ENCODE data around the gene ANKRD33B. TPM values are rescaled to one million over a fixed set of nuclear protein-coding genes. Genes with fewer than 3 reads are reported as not detected.

Gene ANKRD33B
- total and polyA plus RNA-seq, 9 of the 15 experiments (the other 6 are each of a cell fraction or from before 2014, with no cell fraction given) = 0.10 to 1.7 (median 0.40) TPM

DNA sequence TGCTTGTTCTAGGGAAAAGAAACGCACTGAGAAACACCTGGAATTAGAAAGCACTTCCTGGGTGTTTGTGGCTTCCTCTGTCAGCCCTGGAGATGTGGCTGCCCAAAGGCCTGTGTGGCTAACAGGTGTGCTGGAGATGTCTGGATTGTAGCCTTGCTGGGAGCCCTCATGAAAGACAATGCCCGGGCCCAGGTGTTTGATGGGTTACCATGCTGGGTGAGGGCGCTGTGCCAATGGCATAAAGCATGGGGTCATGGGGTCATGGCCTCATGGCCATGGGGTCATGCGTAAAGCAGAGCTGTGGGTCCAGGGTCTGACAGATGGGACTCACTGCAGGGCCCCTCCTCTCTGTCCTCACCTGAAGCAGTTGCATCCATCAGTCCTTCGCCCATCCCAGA is 21.6 kb downstream of the ANKRD33B start:
- 88% methylated on average over 5 of the region's 5 CpGs for WGBS (ENCODE audit: insufficient coverage, low coverage, missing lambda C conversion rate)
- H3K4me1 ChIP-seq (replicated peaks in 1 of 2; ENCODE audit: control insufficient read depth in 2 of 2, insufficient read depth in 2 of 2, low read length in 2 of 2) = peaks cover 18 to 25% of the 10 kb centered on the region in 2 experiments
- ChIA-PET POLR2A (interaction anchor here (0.8 to 0.9 kb wide), 2 partner anchors 15 to 131 kb away, joined by 3 to 4 read pairs; no protein-coding TSS in a partner anchor), CTCF (ENCODE audit: low intra/inter-chr PET ratio) (no interaction called here)
- in situ Hi-C loops (cut with MboI) = no loop called here
- no peak overlapping the region for H3K4me3 ChIP-seq
- no peak overlapping the region for H2AFZ ChIP-seq (ENCODE audit: low read depth, low read length)
- DNase-seq (ENCODE audit: extremely low read depth in 1 of 4, low spot score in 3 of 4) (no peak), FAIRE-seq (no peak), ATAC-seq (no peak)
- H3K36me3 ChIP-seq (ENCODE audit: control insufficient read depth, insufficient read depth, low read length) = no peaks in the 10 kb centered on the region
- H3K27me3 ChIP-seq (ENCODE audit: control insufficient read depth in 2 of 2, insufficient read depth in 2 of 2, low read length in 2 of 2) = no peaks in the 10 kb centered on the region
- H3K79me2 ChIP-seq (ENCODE audit: control insufficient read depth, insufficient read depth, low read length) = no peaks in the 10 kb centered on the region
- no peaks in the 10 kb centered on the region for H3K9me3 ChIP-seq (replicated peaks; ENCODE audit: control insufficient read depth, insufficient read depth, low read depth, low read length)
- H4K20me1 ChIP-seq (replicated peaks; ENCODE audit: control insufficient read depth, insufficient read depth, low read length) = no peaks in the 10 kb centered on the region
- no TSS peak for BruUV-seq (replicated peaks)
- intact Hi-C loops (cut with micrococcal nuclease) = no loop called here
- no peak overlapping the region for H3K9ac ChIP-seq (ENCODE audit: insufficient read depth in 1 of 2, low read depth in 2 of 2, low read length in 2 of 2)
- no peak overlapping the region for H3K27ac ChIP-seq (ENCODE audit: extremely low read depth, low read depth, low read length)
- H3K4me2 ChIP-seq (ENCODE audit: insufficient read depth, low read length) = no peak overlapping the region
- H3K9me1 ChIP-seq (ENCODE audit: control insufficient read depth, insufficient read depth, low read length) = peaks cover 3% of the 10 kb centered on the region
- TF ChIP-seq ZBTB26 (CRISPR knock-in tag; IDR thresholded peaks at IDR 0.05) (no peak), POLR2B (IDR thresholded peaks at IDR 0.05; ENCODE audit: low read depth, partially characterized antibody) (no peak), ZC3H8 (IDR thresholded peaks at IDR 0.05) (no peak), U2AF2 (optimal IDR thresholded peaks at IDR 0.05; ENCODE audit: low read depth, low read length) (no peak), SIN3A (IDR thresholded peaks at IDR 0.05; ENCODE audit: borderline replicate concordance in 2 of 2, control insufficient read depth in 1 of 2, low read depth in 2 of 2, low read length in 2 of 2) (no peak), E2F3 (CRISPR knock-in tag; IDR thresholded peaks at IDR 0.05) (no peak), CTBP1 (IDR thresholded peaks at IDR 0.05; ENCODE audit: borderline replicate concordance) (no peak), ETS1 (conservative IDR thresholded peaks at IDR 0.05; ENCODE audit: control insufficient read depth, low read depth, low read length) (no peak), KDM1A (IDR thresholded peaks at IDR 0.05) (no peak), ZBTB17 (CRISPR knock-in tag; IDR thresholded peaks at IDR 0.05) (no peak), CCNT2 (IDR thresholded peaks at IDR 0.05; ENCODE audit: borderline replicate concordance, extremely low read depth, insufficient read length, low read depth, low read length) (no peak), ZNF41 (CRISPR knock-in tag; conservative IDR thresholded peaks at IDR 0.05) (no peak)
- TF ChIP-seq, protein P1, sequence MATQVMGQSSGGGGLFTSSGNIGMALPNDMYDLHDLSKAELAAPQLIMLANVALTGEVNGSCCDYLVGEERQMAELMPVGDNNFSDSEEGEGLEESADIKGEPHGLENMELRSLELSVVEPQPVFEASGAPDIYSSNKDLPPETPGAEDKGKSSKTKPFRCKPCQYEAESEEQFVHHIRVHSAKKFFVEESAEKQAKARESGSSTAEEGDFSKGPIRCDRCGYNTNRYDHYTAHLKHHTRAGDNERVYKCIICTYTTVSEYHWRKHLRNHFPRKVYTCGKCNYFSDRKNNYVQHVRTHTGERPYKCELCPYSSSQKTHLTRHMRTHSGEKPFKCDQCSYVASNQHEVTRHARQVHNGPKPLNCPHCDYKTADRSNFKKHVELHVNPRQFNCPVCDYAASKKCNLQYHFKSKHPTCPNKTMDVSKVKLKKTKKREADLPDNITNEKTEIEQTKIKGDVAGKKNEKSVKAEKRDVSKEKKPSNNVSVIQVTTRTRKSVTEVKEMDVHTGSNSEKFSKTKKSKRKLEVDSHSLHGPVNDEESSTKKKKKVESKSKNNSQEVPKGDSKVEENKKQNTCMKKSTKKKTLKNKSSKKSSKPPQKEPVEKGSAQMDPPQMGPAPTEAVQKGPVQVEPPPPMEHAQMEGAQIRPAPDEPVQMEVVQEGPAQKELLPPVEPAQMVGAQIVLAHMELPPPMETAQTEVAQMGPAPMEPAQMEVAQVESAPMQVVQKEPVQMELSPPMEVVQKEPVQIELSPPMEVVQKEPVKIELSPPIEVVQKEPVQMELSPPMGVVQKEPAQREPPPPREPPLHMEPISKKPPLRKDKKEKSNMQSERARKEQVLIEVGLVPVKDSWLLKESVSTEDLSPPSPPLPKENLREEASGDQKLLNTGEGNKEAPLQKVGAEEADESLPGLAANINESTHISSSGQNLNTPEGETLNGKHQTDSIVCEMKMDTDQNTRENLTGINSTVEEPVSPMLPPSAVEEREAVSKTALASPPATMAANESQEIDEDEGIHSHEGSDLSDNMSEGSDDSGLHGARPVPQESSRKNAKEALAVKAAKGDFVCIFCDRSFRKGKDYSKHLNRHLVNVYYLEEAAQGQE (IDR thresholded peaks at IDR 0.05; ENCODE audit: borderline replicate concordance) = no peak
- TF ChIP-seq, protein P1 (CRISPR knock-in tag; IDR thresholded peaks at IDR 0.05; ENCODE audit: low read depth) = no peak

All from K562 (cell line).